B cell (primary cell): ENCODE results near the gene RALA. TPM values are rescaled to one million over a fixed set of nuclear protein-coding genes. Genes with fewer than 3 reads are reported as not detected.

Experiments
- ATAC-seq: fragments of 200-7000 bp; cut with Tn5 transposase; one replicate; pipeline ENCODE4 v1.10.0; 2021; ENCODE audit warnings: low read depth, mild to moderate bottlenecking, moderate number of reproducible peaks, moderate library complexity
- CTCF ChIA-PET: fragments of 350-600 bp; sonication (Branson Sonifier 250); formaldehyde crosslinking; loops from one replicate; lab custom pipeline; 2021; ENCODE audit warnings: antibody characterized with exemption, inconsistent platforms; lab: Charles Lee
- POLR2A ChIA-PET: fragments of 350-600 bp; sonication (Branson Sonifier 250); formaldehyde crosslinking; loops from one replicate; lab custom pipeline; 2021; ENCODE audit warnings: antibody characterized with exemption; lab: Charles Lee
- DNase-seq: peaks from one replicate; pipeline ENCODE4 v3.0.0; 2013
- H2AFZ ChIP-seq: 2 replicates; pipeline ENCODE4 v1.6.1; 2012; ENCODE audit warnings: mild to moderate bottlenecking, low read depth, low read length; ENCODE audit not compliant: insufficient read depth, poor library complexity, severe bottlenecking
- H3K27ac ChIP-seq, 2 donors: 1 replicate in 1 of 2; 2 replicates in 1 of 2; pipeline ENCODE4 v1.5.1; 2012 to 2013; ENCODE audit warnings: low read length in 2 of 2, mild to moderate bottlenecking in 2 of 2, moderate library complexity in 1 of 2
- H3K27me3 ChIP-seq, 4 experiments: fragments of 200-600 bp in 1 of 4; sonication (generic) in 1 of 4; replicated peaks in 1 of 4; 1 replicate in 2 of 4; 2 replicates in 2 of 4; pipeline versions ENCODE4 v1.6.1 to v1.7.0; 2013 to 2016; ENCODE audit warnings: low read length in 3 of 4, mild to moderate bottlenecking in 2 of 4, mixed read lengths in 1 of 4, moderate library complexity in 1 of 4; ENCODE audit not compliant: insufficient read depth in 4 of 4, control insufficient read depth in 3 of 4; ENCODE audit errors: control extremely low read depth in 1 of 4
- H3K36me3 ChIP-seq, 2 experiments: replicated peaks in 1 of 2; 1 replicate in 1 of 2; 2 replicates in 1 of 2; pipeline versions ENCODE4 v1.6.1 to v1.7.1; 2013; ENCODE audit warnings: low read length in 1 of 2; ENCODE audit not compliant: insufficient read depth in 2 of 2, control insufficient read depth in 1 of 2; ENCODE audit errors: control extremely low read depth in 1 of 2, extremely low read depth in 1 of 2
- H3K4me1 ChIP-seq, 2 donors: fragments of 200-600 bp in 1 of 2; sonication (generic) in 1 of 2; 1 replicate in 1 of 2; 2 replicates in 1 of 2; pipeline versions ENCODE4 v1.5.1 to v1.6.1; 2013 to 2017; ENCODE audit warnings: low read length in 2 of 2; ENCODE audit not compliant: control insufficient read depth in 2 of 2, insufficient read depth in 2 of 2
- H3K4me2 ChIP-seq: replicated peaks from 2 replicates; pipeline ENCODE3; 2012; ENCODE audit warnings: mild to moderate bottlenecking, low read depth, low read length; ENCODE audit not compliant: poor library complexity, severe bottlenecking
- H3K4me3 ChIP-seq, 5 experiments: fragments of 200-600 bp in 1 of 5; sonication (generic) in 1 of 5; 1 replicate in 3 of 5; 2 replicates in 2 of 5; pipeline versions ENCODE4 v1.5.1 to v1.7.0; 2011 to 2016; ENCODE audit warnings: low read length in 4 of 5, mild to moderate bottlenecking in 4 of 5, low read depth in 2 of 5, control low read depth in 1 of 5, moderate library complexity in 1 of 5; ENCODE audit not compliant: insufficient read depth in 1 of 5; ENCODE audit errors: control extremely low read depth in 1 of 5, extremely low read depth in 1 of 5
- H3K79me2 ChIP-seq: fragments of 200-600 bp; sonication (generic); one replicate; pipeline ENCODE4 v1.6.0; 2016; ENCODE audit warnings: low read length; ENCODE audit not compliant: control insufficient read depth, insufficient read depth
- H3K9ac ChIP-seq: fragments of 200-600 bp; sonication (generic); 2 replicates; pipeline ENCODE4 v1.6.1; 2017; ENCODE audit warnings: mild to moderate bottlenecking, low read length, moderate library complexity
- H3K9me3 ChIP-seq, 3 donors: one replicate each; pipeline versions ENCODE4 v1.6.1 to v1.7.1; 2013; ENCODE audit warnings: low read length in 2 of 3; ENCODE audit not compliant: control insufficient read depth in 2 of 3, insufficient read depth in 1 of 3; ENCODE audit errors: control extremely low read depth in 1 of 3
- H4K20me1 ChIP-seq: 2 replicates; pipeline ENCODE4 v1.6.0; 2012; ENCODE audit warnings: mild to moderate bottlenecking, low read length; ENCODE audit not compliant: insufficient read depth, control insufficient read depth, poor library complexity, severe bottlenecking
- H3K27ac Mint-ChIP-seq: one replicate; pipeline ENCODE4 v1.8.0; 2021; ENCODE audit warnings: mixed read lengths
- H3K27me3 Mint-ChIP-seq: one replicate; pipeline ENCODE4 v1.8.0; 2021; ENCODE audit warnings: mixed read lengths
- H3K4me1 Mint-ChIP-seq: one replicate; pipeline ENCODE4 v1.8.0; 2021; ENCODE audit warnings: mixed read lengths
- H3K4me3 Mint-ChIP-seq: one replicate; pipeline ENCODE4 v1.8.0; 2021; ENCODE audit warnings: mixed read lengths
- H3K9me3 Mint-ChIP-seq: one replicate; pipeline ENCODE4 v1.8.0; 2022; ENCODE audit warnings: mixed read lengths; ENCODE audit not compliant: insufficient read depth
- EZH2 ChIP-seq: IDR thresholded peaks from 2 replicates; pipeline ENCODE4 v1.6.1; 2012; ENCODE audit warnings: borderline replicate concordance, low read depth, mild to moderate bottlenecking, moderate library complexity, low read length; ENCODE audit not compliant: insufficient read depth, poor library complexity, severe bottlenecking
- WGBS: methylation state at CpG from one replicate; pipeline ENCODE4 v1.1.5; 2013; ENCODE audit warnings: missing lambda C conversion rate; ENCODE audit not compliant: insufficient coverage; 5-methylcytosine and 5-hydroxymethylcytosine counted together
- intact Hi-C: fragments of 100-400 bp; cut with micrococcal nuclease; formaldehyde crosslinking; loops from one replicate; pipeline ENCODE4 v1.10.0; 2022
- polyA plus RNA-seq: library from polyadenylated mRNA; depleted of rRNA; stranded (reverse); fragments of >200 nt; gene quantifications from 2 replicates; pipeline ENCODE4 v1.2.3, GENCODE V29; 2012
- total RNA-seq, 2 donors: library from RNA; stranded (reverse); fragments of 120-200 nt in 1 of 2; gene quantifications; 1 replicate in 1 of 2; 2 replicates in 1 of 2; pipeline versions ENCODE4 v1.2.3 to v1.2.4, GENCODE V29; 2013 to 2022
- TF ChIP-seq, protein P1 (sequence below): fragments of 200-600 bp; IDR thresholded peaks from one replicate; pipeline ENCODE4 v1.8.0; 2022; ENCODE audit warnings: antibody characterized with exemption, mild to moderate bottlenecking

The RALA gene
- total and polyA plus RNA-seq, 2 donors (not counting 1 experiment from before 2014, with no cell fraction given): 9.3 to 29.8 TPM

DNA sequence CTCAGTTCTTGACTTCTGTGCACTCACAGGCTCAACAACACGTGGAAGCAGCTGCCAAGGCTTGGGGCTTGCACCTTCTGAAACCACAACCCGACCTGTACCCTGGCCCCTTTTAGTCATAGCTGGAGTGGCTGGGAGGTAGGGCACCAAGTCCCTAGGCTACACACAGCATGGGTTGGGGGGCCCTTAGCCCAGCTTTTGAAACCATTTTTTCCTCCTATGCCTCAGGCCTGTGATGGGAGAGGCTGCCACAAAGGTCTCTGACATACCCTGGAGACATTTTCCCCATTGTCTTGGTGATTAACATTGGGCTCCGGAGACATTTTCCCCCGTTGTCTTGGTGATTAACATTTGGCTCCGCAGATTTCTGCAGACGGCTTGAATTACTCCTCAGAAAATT, 38.6 kb downstream of the RALA start:
- H3K9me3 Mint-ChIP-seq: peaks cover 10% of the 10 kb centered on the region
- H3K4me3 Mint-ChIP-seq: no peak overlapping the region
- no peak overlapping the region for H2AFZ ChIP-seq
- ATAC-seq (no peak), DNase-seq (no peak)
- no peak overlapping the region for H3K4me3 ChIP-seq
- TF ChIP-seq, protein P1, sequence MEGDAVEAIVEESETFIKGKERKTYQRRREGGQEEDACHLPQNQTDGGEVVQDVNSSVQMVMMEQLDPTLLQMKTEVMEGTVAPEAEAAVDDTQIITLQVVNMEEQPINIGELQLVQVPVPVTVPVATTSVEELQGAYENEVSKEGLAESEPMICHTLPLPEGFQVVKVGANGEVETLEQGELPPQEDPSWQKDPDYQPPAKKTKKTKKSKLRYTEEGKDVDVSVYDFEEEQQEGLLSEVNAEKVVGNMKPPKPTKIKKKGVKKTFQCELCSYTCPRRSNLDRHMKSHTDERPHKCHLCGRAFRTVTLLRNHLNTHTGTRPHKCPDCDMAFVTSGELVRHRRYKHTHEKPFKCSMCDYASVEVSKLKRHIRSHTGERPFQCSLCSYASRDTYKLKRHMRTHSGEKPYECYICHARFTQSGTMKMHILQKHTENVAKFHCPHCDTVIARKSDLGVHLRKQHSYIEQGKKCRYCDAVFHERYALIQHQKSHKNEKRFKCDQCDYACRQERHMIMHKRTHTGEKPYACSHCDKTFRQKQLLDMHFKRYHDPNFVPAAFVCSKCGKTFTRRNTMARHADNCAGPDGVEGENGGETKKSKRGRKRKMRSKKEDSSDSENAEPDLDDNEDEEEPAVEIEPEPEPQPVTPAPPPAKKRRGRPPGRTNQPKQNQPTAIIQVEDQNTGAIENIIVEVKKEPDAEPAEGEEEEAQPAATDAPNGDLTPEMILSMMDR: no peak
- CTCF ChIA-PET: no interaction called here
- peaks cover 0 to 10% (median 0%) of the 10 kb centered on the region in 3 donors for H3K9me3 ChIP-seq
- peaks cover 13% of the 10 kb centered on the region for H3K4me1 Mint-ChIP-seq
- 95% methylated on average over 6 of the region's 6 CpGs for WGBS
- H3K9ac ChIP-seq: no peak overlapping the region
- no peak overlapping the region for H3K27ac Mint-ChIP-seq
- no peak overlapping the region for H3K27ac ChIP-seq
- peaks cover 42% of the 10 kb centered on the region for H3K79me2 ChIP-seq
- H3K27me3 ChIP-seq: no peaks in the 10 kb centered on the region
- POLR2A ChIA-PET: no interaction called here
- peaks cover 38% of the 10 kb centered on the region for H4K20me1 ChIP-seq
- intact Hi-C loops: no loop called here
- no peak overlapping the region for H3K4me2 ChIP-seq
- no peaks in the 10 kb centered on the region for H3K27me3 Mint-ChIP-seq
- peaks cover 3 to 12% of the 10 kb centered on the region in 2 experiments for H3K36me3 ChIP-seq
- no peaks in the 10 kb centered on the region for H3K4me1 ChIP-seq

DNA sequence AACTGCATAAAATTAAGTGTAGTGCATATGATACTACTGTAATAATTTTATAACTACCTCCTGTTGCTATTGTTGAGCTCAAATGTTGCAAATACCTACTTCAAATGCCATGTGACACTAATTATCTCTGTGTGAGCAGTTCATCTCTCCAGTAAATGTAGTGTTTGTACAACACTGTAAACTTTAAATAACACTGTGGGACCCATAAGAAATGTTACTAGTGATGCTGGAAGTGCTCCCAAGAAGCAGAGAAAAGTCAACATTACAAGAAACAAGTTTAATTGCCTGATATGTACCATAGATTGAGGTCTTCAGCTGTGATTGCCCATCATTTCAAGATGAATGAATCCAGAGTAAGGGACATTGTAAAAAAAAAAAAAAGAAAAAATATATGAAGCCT, 39.9 kb downstream of the RALA start:
- H3K27ac ChIP-seq: no peak overlapping the region
- intact Hi-C loops: no loop called here
- CTCF ChIA-PET: no interaction called here
- H3K27me3 Mint-ChIP-seq: no peaks in the 10 kb centered on the region
- POLR2A ChIA-PET: no interaction called here
- H3K9me3 Mint-ChIP-seq: peaks cover 10% of the 10 kb centered on the region
- H3K4me2 ChIP-seq: no peak overlapping the region
- ATAC-seq: no peak
- H3K36me3 ChIP-seq: peaks cover 3 to 12% of the 10 kb centered on the region in 2 experiments
- H3K4me3 Mint-ChIP-seq: no peak overlapping the region
- no peak overlapping the region for H3K4me3 ChIP-seq
- H3K9ac ChIP-seq: no peak overlapping the region
- no peak overlapping the region for H3K27ac Mint-ChIP-seq
- H2AFZ ChIP-seq: no peak overlapping the region
- H3K4me1 Mint-ChIP-seq: peaks cover 13% of the 10 kb centered on the region
- H4K20me1 ChIP-seq: peaks cover 35% of the 10 kb centered on the region
- H3K27me3 ChIP-seq: no peaks in the 10 kb centered on the region
- H3K79me2 ChIP-seq: peaks cover 36% of the 10 kb centered on the region
- DNase-seq: no peak
- H3K4me1 ChIP-seq: no peaks in the 10 kb centered on the region
- peaks cover 0 to 10% (median 0%) of the 10 kb centered on the region in 3 donors for H3K9me3 ChIP-seq
- no peak for TF ChIP-seq EZH2
- TF ChIP-seq, protein P1: no peak
